OCI-LY1 (cell line): Measurements from ENCODE around the gene RBBP8.

ENCODE experiments used
- H2AFZ ChIP-seq: fragments of 200-600 bp; sonication (generic), shearing (Covaris generic); 2 replicates; pipeline ENCODE4 v1.6.0; 2014; ENCODE audit warnings: antibody characterized with exemption, mild to moderate bottlenecking, low read length
- H3F3A ChIP-seq: fragments of 200-600 bp; sonication (generic), shearing (Covaris generic); 2 replicates; pipeline ENCODE4 v1.6.0; 2014; ENCODE audit warnings: mild to moderate bottlenecking, antibody characterized with exemption, low read length, moderate library complexity; ENCODE audit not compliant: insufficient read depth
- H3K27ac ChIP-seq: fragments of 200-600 bp; sonication (generic); 2 replicates; pipeline ENCODE4 v1.5.1; 2014; ENCODE audit warnings: low read length, mixed run types, mild to moderate bottlenecking, low read depth; ENCODE audit not compliant: poor library complexity, severe bottlenecking
- H3K27me3 ChIP-seq: fragments of 200-600 bp; sonication (generic); 2 replicates; pipeline ENCODE4 v1.6.0; 2014; ENCODE audit warnings: antibody characterized with exemption, mild to moderate bottlenecking, low read length, moderate library complexity; ENCODE audit not compliant: insufficient read depth
- H3K36me3 ChIP-seq: fragments of 200-600 bp; sonication (generic); 2 replicates; pipeline ENCODE4 v1.6.1; 2014; ENCODE audit warnings: mild to moderate bottlenecking, antibody characterized with exemption, low read length, moderate library complexity, mixed read lengths; ENCODE audit not compliant: insufficient read depth
- H3K4me1 ChIP-seq: fragments of 200-600 bp; sonication (generic); 2 replicates; pipeline ENCODE4 v1.5.1; 2014; ENCODE audit warnings: mild to moderate bottlenecking, low read length, moderate library complexity; ENCODE audit not compliant: insufficient read depth, severe bottlenecking
- H3K4me2 ChIP-seq: fragments of 200-600 bp; sonication (generic), shearing (Covaris generic); 2 replicates; pipeline ENCODE4 v1.6.1; 2014; ENCODE audit warnings: low read length
- H3K4me3 ChIP-seq: fragments of 200-600 bp; sonication (generic); 2 replicates; pipeline ENCODE4 v1.5.1; 2014; ENCODE audit warnings: low read length, low read depth, mild to moderate bottlenecking, mixed read lengths; ENCODE audit not compliant: poor library complexity, severe bottlenecking
- H3K79me2 ChIP-seq: fragments of 200-600 bp; shearing (Covaris generic); 2 replicates; pipeline ENCODE4 v1.6.1; 2016; ENCODE audit warnings: mixed run types, low read length, mixed read lengths; ENCODE audit not compliant: insufficient read depth
- H3K9ac ChIP-seq: fragments of 200-600 bp; sonication (generic), shearing (Covaris generic); 2 replicates; pipeline ENCODE4 v1.6.1; 2014; ENCODE audit warnings: mild to moderate bottlenecking, low read length, mixed read lengths
- H3K9me2 ChIP-seq: fragments of 200-600 bp; sonication (generic), shearing (Covaris generic); 2 replicates; pipeline ENCODE4 v1.6.1; 2014; ENCODE audit warnings: low read depth, mild to moderate bottlenecking, low read length, mixed read lengths
- H3K9me3 ChIP-seq: fragments of 200-600 bp; shearing (Covaris generic); 2 replicates; pipeline ENCODE4 v1.6.1; 2014; ENCODE audit warnings: low read length, mixed read lengths
- H4K20me1 ChIP-seq: fragments of 200-600 bp; sonication (generic), shearing (Covaris generic); 2 replicates; pipeline ENCODE4 v1.6.0; 2016; ENCODE audit warnings: mild to moderate bottlenecking, low read length; ENCODE audit not compliant: insufficient read depth
- EZH2 ChIP-seq: fragments of 200-600 bp; sonication (generic), shearing (Covaris generic); IDR thresholded peaks from 2 replicates; pipeline ENCODE4 v1.8.0; 2017; ENCODE audit warnings: borderline replicate concordance, mixed run types, mild to moderate bottlenecking, antibody characterized with exemption, low read length, moderate library complexity, mixed read lengths
- TF ChIP-seq, protein P1 (sequence below): fragments of 200-600 bp; sonication (generic), shearing (Covaris generic); IDR thresholded peaks from 2 replicates; pipeline ENCODE4 v1.5.1; 2017; ENCODE audit warnings: mild to moderate bottlenecking, antibody characterized with exemption, low read length, moderate library complexity, mixed read lengths

Gene RBBP8

DNA sequence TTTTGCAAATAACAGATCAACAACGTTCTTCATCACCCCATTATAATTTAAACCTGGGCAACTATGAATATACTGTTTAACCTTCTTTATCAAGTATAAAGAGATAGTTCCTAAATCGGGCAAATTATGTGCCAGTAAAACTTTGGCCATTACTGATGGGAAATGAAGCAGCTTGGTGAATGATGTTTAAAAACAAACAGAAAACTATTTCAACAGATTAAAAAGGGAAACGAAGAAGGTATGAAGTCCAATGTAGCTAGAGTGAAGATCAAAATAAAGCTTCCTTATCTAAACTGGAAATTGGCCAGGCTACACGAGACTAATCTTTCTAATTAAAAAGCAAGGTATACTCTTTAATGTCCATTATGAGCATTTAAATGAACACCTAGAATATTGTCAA, 6.7 kb upstream of the RBBP8 start:
- TF ChIP-seq, protein P1, sequence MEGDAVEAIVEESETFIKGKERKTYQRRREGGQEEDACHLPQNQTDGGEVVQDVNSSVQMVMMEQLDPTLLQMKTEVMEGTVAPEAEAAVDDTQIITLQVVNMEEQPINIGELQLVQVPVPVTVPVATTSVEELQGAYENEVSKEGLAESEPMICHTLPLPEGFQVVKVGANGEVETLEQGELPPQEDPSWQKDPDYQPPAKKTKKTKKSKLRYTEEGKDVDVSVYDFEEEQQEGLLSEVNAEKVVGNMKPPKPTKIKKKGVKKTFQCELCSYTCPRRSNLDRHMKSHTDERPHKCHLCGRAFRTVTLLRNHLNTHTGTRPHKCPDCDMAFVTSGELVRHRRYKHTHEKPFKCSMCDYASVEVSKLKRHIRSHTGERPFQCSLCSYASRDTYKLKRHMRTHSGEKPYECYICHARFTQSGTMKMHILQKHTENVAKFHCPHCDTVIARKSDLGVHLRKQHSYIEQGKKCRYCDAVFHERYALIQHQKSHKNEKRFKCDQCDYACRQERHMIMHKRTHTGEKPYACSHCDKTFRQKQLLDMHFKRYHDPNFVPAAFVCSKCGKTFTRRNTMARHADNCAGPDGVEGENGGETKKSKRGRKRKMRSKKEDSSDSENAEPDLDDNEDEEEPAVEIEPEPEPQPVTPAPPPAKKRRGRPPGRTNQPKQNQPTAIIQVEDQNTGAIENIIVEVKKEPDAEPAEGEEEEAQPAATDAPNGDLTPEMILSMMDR: no peak
- no peak for TF ChIP-seq EZH2

DNA sequence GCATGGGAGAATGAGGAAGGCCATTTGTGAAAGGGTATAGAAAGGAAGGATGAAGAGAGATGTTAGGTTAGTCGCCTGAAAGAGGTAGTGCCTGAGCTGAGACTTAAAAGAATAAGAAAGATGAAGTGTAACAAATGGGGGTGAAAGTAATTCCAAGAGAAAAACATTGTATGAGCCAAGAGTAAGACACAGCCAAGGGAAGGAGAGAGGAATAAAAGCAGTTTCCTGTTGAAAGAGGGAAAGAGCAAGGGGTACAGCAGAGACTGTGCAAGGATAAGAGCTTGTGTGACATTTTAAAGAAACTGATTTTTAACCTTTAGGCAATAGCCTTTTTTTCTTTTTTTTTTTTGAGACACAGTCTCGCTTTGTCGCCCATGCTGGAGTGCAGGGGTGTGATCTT, 4.8 kb upstream of the RBBP8 start:
- Histone ChIP-seq H3K4me3 (no peak overlapping the region), H3K36me3 (no peaks in the 10 kb centered on the region), H3K27me3 (no peaks in the 10 kb centered on the region), H3K9me3 (no peaks in the 10 kb centered on the region), H3K9me2 (no peaks in the 10 kb centered on the region), H3K27ac (no peak overlapping the region), H3K4me2 (no peak overlapping the region), H2AFZ (no peak overlapping the region), H3K79me2 (no peaks in the 10 kb centered on the region), H3F3A (no peaks in the 10 kb centered on the region; the same call in 1 of the 2 replicates), H4K20me1 (no peaks in the 10 kb centered on the region), H3K4me1 (peaks cover 21% of the 10 kb centered on the region), H3K9ac (no peak overlapping the region)
- no peak for TF ChIP-seq EZH2
- TF ChIP-seq, protein P1: no peak

More for the DNA sequence above, 6.7 kb upstream of the RBBP8 start:
- H3K27ac ChIP-seq: no peak overlapping the region
- no peak overlapping the region for H3K9ac ChIP-seq
- H3K36me3 ChIP-seq: no peaks in the 10 kb centered on the region
- no peaks in the 10 kb centered on the region for H4K20me1 ChIP-seq
- no peak overlapping the region for H3K4me2 ChIP-seq
- H3K27me3 ChIP-seq: no peaks in the 10 kb centered on the region
- H3K9me3 ChIP-seq: no peaks in the 10 kb centered on the region
- H3F3A ChIP-seq: no peaks in the 10 kb centered on the region; the same call in 1 of the 2 replicates
- no peaks in the 10 kb centered on the region for H3K79me2 ChIP-seq
- peaks cover 12% of the 10 kb centered on the region for H3K4me1 ChIP-seq
- H3K4me3 ChIP-seq: no peak overlapping the region
- H3K9me2 ChIP-seq: no peaks in the 10 kb centered on the region
- H2AFZ ChIP-seq: no peak overlapping the region

GRCh38 chr18:22930089-22930713, 2.9 kb upstream of the RBBP8 start:
- no peak overlapping the region for H3K4me3 ChIP-seq
- no peak overlapping the region for H2AFZ ChIP-seq
- H3K79me2 ChIP-seq: peaks cover 15% of the 10 kb centered on the region
- H3K4me2 ChIP-seq: peak overlapping the region; percentile 5; the same call in 1 of the 2 replicates
- TF ChIP-seq, protein P1: peak; percentile 87
- TF ChIP-seq EZH2: no peak
- no peak overlapping the region for H3K27ac ChIP-seq
- H3K27me3 ChIP-seq: no peaks in the 10 kb centered on the region
- H4K20me1 ChIP-seq: no peaks in the 10 kb centered on the region
- no peaks in the 10 kb centered on the region; the same call in 1 of the 2 replicates for H3F3A ChIP-seq
- H3K9me2 ChIP-seq: no peaks in the 10 kb centered on the region
- H3K4me1 ChIP-seq: peaks cover 24% of the 10 kb centered on the region
- H3K9ac ChIP-seq: no peak overlapping the region
- no peaks in the 10 kb centered on the region for H3K9me3 ChIP-seq
- H3K36me3 ChIP-seq: no peaks in the 10 kb centered on the region
